ENCODE measurements around the gene MYOZ1. TPM values are rescaled to one million over a fixed set of nuclear protein-coding genes. Genes with fewer than 3 reads are reported as not detected.

MYOZ1 gene
- total RNA-seq, 2 experiments from 2014 or later, result not detected

GRCh38 chr10:73585327-73585726, 55.9 kb downstream of the MYOZ1 start:
- Mint-ChIP-seq H3K4me1 (peaks cover 3% of the 10 kb centered on the region), H3K4me3 (no peak overlapping the region), H3K27me3 (no peaks in the 10 kb centered on the region), H3K36me3 (ENCODE audit: low read depth) (no peaks in the 10 kb centered on the region), H3K9me3 (peaks cover 3% of the 10 kb centered on the region), H3K27ac (no peak overlapping the region)
- ChIA-PET POLR2A (no interaction called here), CTCF (interaction anchor here (2.5 kb wide), 1 partner anchor 16 kb away, joined by 6 read pairs; no protein-coding TSS in a partner anchor)
- DNase-seq, result no peak

GRCh38 chr10:73584737-73585136, 56.5 kb downstream of the MYOZ1 start:
- Mint-ChIP-seq H3K4me3 (no peak overlapping the region), H3K4me1 (no peaks in the 10 kb centered on the region), H3K9me3 (peaks cover 3% of the 10 kb centered on the region), H3K36me3 (ENCODE audit: low read depth) (no peaks in the 10 kb centered on the region), H3K27me3 (no peaks in the 10 kb centered on the region), H3K27ac (no peak overlapping the region)
- ChIA-PET CTCF (interaction anchor here (1.2 kb wide), 1 partner anchor 10 kb away, joined by 8 read pairs; no protein-coding TSS in a partner anchor), POLR2A (no interaction called here)
- DNase-seq, result no peak

GRCh38 chr10:73581918-73582317, 59.4 kb downstream of the MYOZ1 start:
- Mint-ChIP-seq H3K4me3 (no peak overlapping the region), H3K27me3 (no peaks in the 10 kb centered on the region), H3K9me3 (peaks cover 3% of the 10 kb centered on the region), H3K27ac (no peak overlapping the region), H3K4me1 (no peaks in the 10 kb centered on the region), H3K36me3 (ENCODE audit: low read depth) (no peaks in the 10 kb centered on the region)
- no peak for DNase-seq
- ChIA-PET CTCF (interaction anchor here (0.5 to 1.0 kb wide), 3 partner anchors 23 to 324 kb away, joined by 3 to 4 read pairs (median 3); no protein-coding TSS in a partner anchor), POLR2A (no interaction called here)

Other genes with a start within 250 kb of the MYOZ1 start
- gene ANXA7, start 227.4 kb downstream of the MYOZ1 start, total RNA-seq, result 10 to 100 TPM; 78.6 to 83.0 TPM
- 1 to 10 TPM; 3.4 TPM for gene MSS51, start 207.9 kb downstream of the MYOZ1 start, total RNA-seq
- gene PPP3CB, start 145.4 kb downstream of the MYOZ1 start, total RNA-seq, result 10 to 100 TPM; 48.0 to 48.5 TPM
- gene USP54, start 50.1 kb downstream of the MYOZ1 start, total RNA-seq, result 1 to 10 TPM; 2.6 to 2.7 TPM
- gene SYNPO2L, start 14.6 kb upstream of the MYOZ1 start, total RNA-seq, result not detected
- gene AGAP5, start 56.6 kb upstream of the MYOZ1 start, total RNA-seq, result 10 to 100 TPM in 1 of 2 experiments, 1 to 10 TPM in 1; 8.9 to 10.2 TPM
- 10 to 100 TPM; 93.1 to 93.2 TPM for gene SEC24C, start 102.9 kb upstream of the MYOZ1 start, total RNA-seq
- 10 to 100 TPM; 22.3 to 27.4 TPM for gene CHCHD1, start 140.6 kb upstream of the MYOZ1 start, total RNA-seq
- gene ZSWIM8, start 144.1 kb upstream of the MYOZ1 start, total RNA-seq, result 10 to 100 TPM; 79.2 to 87.3 TPM
- 10 to 100 TPM; 53.0 to 61.8 TPM for gene NDST2, start 170.1 kb upstream of the MYOZ1 start, total RNA-seq
- 10 to 100 TPM; 54.4 to 55.8 TPM for gene CAMK2G, start 233.1 kb upstream of the MYOZ1 start, total RNA-seq